ENCODE results near the gene IFI27.

Gene IFI27

GRCh38 chr14:94139006-94139405 is 28.5 kb downstream of the IFI27 start:
- H3K4me3 ChIP-seq (replicated peaks; ENCODE audit: low read depth, low read length), result no peak overlapping the region
- TF ChIP-seq CTCF (IDR thresholded peaks at IDR 0.05; ENCODE audit: insufficient read depth, low read length, poor library complexity, severe bottlenecking), result no peak
- H3K27me3 ChIP-seq (replicated peaks; ENCODE audit: control insufficient read depth, insufficient read depth, low read length), result no peaks in the 10 kb centered on the region; the same call in 1 of the 2 replicates
- no peaks in the 10 kb centered on the region for H3K36me3 ChIP-seq (ENCODE audit: control insufficient read depth, insufficient read depth, low read length)
- no peak for DNase-seq (ENCODE audit: extremely low read depth, insufficient read length)

GRCh38 chr14:94139421-94139820 is 28.9 kb downstream of the IFI27 start:
- no peaks in the 10 kb centered on the region; the same call in 1 of the 2 replicates for H3K27me3 ChIP-seq (replicated peaks; ENCODE audit: control insufficient read depth, insufficient read depth, low read length)
- H3K36me3 ChIP-seq (ENCODE audit: control insufficient read depth, insufficient read depth, low read length), result no peaks in the 10 kb centered on the region
- no peak overlapping the region for H3K4me3 ChIP-seq (replicated peaks; ENCODE audit: low read depth, low read length)
- no peak for DNase-seq (ENCODE audit: extremely low read depth, insufficient read length)
- no peak for TF ChIP-seq CTCF (IDR thresholded peaks at IDR 0.05; ENCODE audit: insufficient read depth, low read length, poor library complexity, severe bottlenecking)

- Histone ChIP-seq H3K36me3 (ENCODE audit: control insufficient read depth, insufficient read depth, low read length) (no peaks in the 10 kb centered on the region), H3K27me3 (replicated peaks; ENCODE audit: control insufficient read depth, insufficient read depth, low read length) (no peaks in the 10 kb centered on the region; the same call in 1 of the 2 replicates), H3K4me3 (replicated peaks; ENCODE audit: low read depth, low read length) (no peak overlapping the region)
- no peak for DNase-seq (ENCODE audit: extremely low read depth, insufficient read length)
- TF ChIP-seq CTCF (IDR thresholded peaks at IDR 0.05; ENCODE audit: insufficient read depth, low read length, poor library complexity, severe bottlenecking), result no peak
Measured at GRCh38 chr14:94142247-94142646, 31.7 kb downstream of the IFI27 start.

- H3K4me3 ChIP-seq (replicated peaks; ENCODE audit: low read depth, low read length), result no peak overlapping the region
- H3K27me3 ChIP-seq (replicated peaks; ENCODE audit: control insufficient read depth, insufficient read depth, low read length), result no peaks in the 10 kb centered on the region; the same call in 1 of the 2 replicates
- no peaks in the 10 kb centered on the region for H3K36me3 ChIP-seq (ENCODE audit: control insufficient read depth, insufficient read depth, low read length)
- no peak for DNase-seq (ENCODE audit: extremely low read depth, insufficient read length)
- TF ChIP-seq CTCF (IDR thresholded peaks at IDR 0.05; ENCODE audit: insufficient read depth, low read length, poor library complexity, severe bottlenecking), result no peak
Measured at GRCh38 chr14:94142836-94143235, 32.3 kb downstream of the IFI27 start.

- TF ChIP-seq CTCF (IDR thresholded peaks at IDR 0.05; ENCODE audit: insufficient read depth, low read length, poor library complexity, severe bottlenecking), result peak; percentile 48
- Histone ChIP-seq H3K4me3 (replicated peaks; ENCODE audit: low read depth, low read length) (no peak overlapping the region), H3K36me3 (ENCODE audit: control insufficient read depth, insufficient read depth, low read length) (no peaks in the 10 kb centered on the region), H3K27me3 (replicated peaks; ENCODE audit: control insufficient read depth, insufficient read depth, low read length) (no peaks in the 10 kb centered on the region; the same call in 1 of the 2 replicates)
- DNase-seq (ENCODE audit: extremely low read depth, insufficient read length), result no peak
Measured at GRCh38 chr14:94143239-94143638, 32.7 kb downstream of the IFI27 start.

GRCh38 chr14:94143711-94144110 is 33.2 kb downstream of the IFI27 start:
- H3K4me3 ChIP-seq (replicated peaks; ENCODE audit: low read depth, low read length), result no peak overlapping the region
- DNase-seq (ENCODE audit: extremely low read depth, insufficient read length), result no peak
- no peak for TF ChIP-seq CTCF (IDR thresholded peaks at IDR 0.05; ENCODE audit: insufficient read depth, low read length, poor library complexity, severe bottlenecking)

More at GRCh38 chr14:94143711-94144110, 33.2 kb downstream of the IFI27 start:
- no peaks in the 10 kb centered on the region for H3K36me3 ChIP-seq (ENCODE audit: control insufficient read depth, insufficient read depth, low read length)
- H3K27me3 ChIP-seq (replicated peaks; ENCODE audit: control insufficient read depth, insufficient read depth, low read length), result no peaks in the 10 kb centered on the region

All from GM06990 (cell line).